ENCODE results near the gene PID1. TPM values are rescaled to one million over a fixed set of nuclear protein-coding genes. Genes with fewer than 3 reads are reported as not detected.

PID1 gene
- total and polyA plus RNA-seq, 8 donors: 10.2 to 51.2 (median 35.4) TPM

- TF ChIP-seq POLR2AphosphoS5 (IDR thresholded peaks at IDR 0.05) (no peak), EP300 (IDR thresholded peaks at IDR 0.05) (no peak), CTCF (IDR thresholded peaks at IDR 0.05) (no peak), POLR2A (IDR thresholded peaks at IDR 0.05) (no peak)
- Histone ChIP-seq H3K27me3 (no peaks in the 10 kb centered on the region), H3K27ac (no peak overlapping the region), H3K9me3 (no peaks in the 10 kb centered on the region), H3K36me3 (no peaks in the 10 kb centered on the region), H3K4me3 (no peak overlapping the region), H3K4me1 (no peaks in the 10 kb centered on the region)
- DNase-seq: no peak
- intact Hi-C loops (cut with DNase I; ENCODE audit: low total_unique reads): no loop called here
- WGBS, 5 donors: 80 to 86% (median 82%) methylated on average over 3 of the region's 3 CpGs
Observed at GRCh38 chr2:229043681-229044080, 227.4 kb downstream of the PID1 start.

- TF ChIP-seq CTCF (IDR thresholded peaks at IDR 0.05) (no peak), POLR2A (IDR thresholded peaks at IDR 0.05) (no peak), POLR2AphosphoS5 (IDR thresholded peaks at IDR 0.05) (no peak), EP300 (IDR thresholded peaks at IDR 0.05) (no peak)
- Histone ChIP-seq H3K4me3 (no peak overlapping the region), H3K36me3 (no peaks in the 10 kb centered on the region), H3K27me3 (no peaks in the 10 kb centered on the region), H3K27ac (no peak overlapping the region), H3K9me3 (no peaks in the 10 kb centered on the region), H3K4me1 (no peaks in the 10 kb centered on the region)
- intact Hi-C loops (cut with DNase I; ENCODE audit: low total_unique reads): no loop called here
- DNase-seq: no peak
- 74 to 87% (median 82%) methylated on average over 2 of the region's 2 CpGs for WGBS, 5 donors
Observed at GRCh38 chr2:229042349-229042748, 228.7 kb downstream of the PID1 start.

- Histone ChIP-seq H3K9me3 (no peaks in the 10 kb centered on the region), H3K27ac (no peak overlapping the region), H3K4me3 (no peak overlapping the region), H3K36me3 (no peaks in the 10 kb centered on the region), H3K4me1 (no peaks in the 10 kb centered on the region), H3K27me3 (no peaks in the 10 kb centered on the region)
- DNase-seq: no peak
- WGBS, 5 donors: 75 to 95% (median 82%) methylated on average over 2 of the region's 2 CpGs
- intact Hi-C loops (cut with DNase I; ENCODE audit: low total_unique reads): no loop called here
- TF ChIP-seq CTCF (IDR thresholded peaks at IDR 0.05) (no peak), POLR2AphosphoS5 (IDR thresholded peaks at IDR 0.05) (no peak), POLR2A (IDR thresholded peaks at IDR 0.05) (no peak), EP300 (IDR thresholded peaks at IDR 0.05) (no peak)
Observed at GRCh38 chr2:229041691-229042090, 229.4 kb downstream of the PID1 start.

- 59 to 71% (median 61%) methylated on average over 4 of the region's 4 CpGs for WGBS, 5 donors
- Histone ChIP-seq H3K4me1 (no peaks in the 10 kb centered on the region), H3K4me3 (no peak overlapping the region), H3K36me3 (no peaks in the 10 kb centered on the region), H3K27me3 (no peaks in the 10 kb centered on the region), H3K27ac (no peak overlapping the region), H3K9me3 (no peaks in the 10 kb centered on the region)
- DNase-seq: no peak
- intact Hi-C loops (cut with DNase I; ENCODE audit: low total_unique reads): no loop called here
- TF ChIP-seq POLR2A (IDR thresholded peaks at IDR 0.05): no peak
- TF ChIP-seq POLR2AphosphoS5 (IDR thresholded peaks at IDR 0.05): no peak
- TF ChIP-seq EP300 (IDR thresholded peaks at IDR 0.05): no peak
- TF ChIP-seq CTCF (IDR thresholded peaks at IDR 0.05): no peak
Observed at GRCh38 chr2:229037621-229038020, 233.5 kb downstream of the PID1 start.
